Stimulated activated CD8-positive, alpha-beta memory T cell treated with anti-CD3 and anti-CD28 coated beads, Interleukin-7, amount 100 ng/mL, for 24 hours (primary cell): ENCODE data around the gene FOXF1.

Source experiments
- DNase-seq: peaks from one replicate; pipeline ENCODE4 v3.0.0-alpha.2; 2020; ENCODE audit warnings: low read depth

FOXF1 gene

DNA sequence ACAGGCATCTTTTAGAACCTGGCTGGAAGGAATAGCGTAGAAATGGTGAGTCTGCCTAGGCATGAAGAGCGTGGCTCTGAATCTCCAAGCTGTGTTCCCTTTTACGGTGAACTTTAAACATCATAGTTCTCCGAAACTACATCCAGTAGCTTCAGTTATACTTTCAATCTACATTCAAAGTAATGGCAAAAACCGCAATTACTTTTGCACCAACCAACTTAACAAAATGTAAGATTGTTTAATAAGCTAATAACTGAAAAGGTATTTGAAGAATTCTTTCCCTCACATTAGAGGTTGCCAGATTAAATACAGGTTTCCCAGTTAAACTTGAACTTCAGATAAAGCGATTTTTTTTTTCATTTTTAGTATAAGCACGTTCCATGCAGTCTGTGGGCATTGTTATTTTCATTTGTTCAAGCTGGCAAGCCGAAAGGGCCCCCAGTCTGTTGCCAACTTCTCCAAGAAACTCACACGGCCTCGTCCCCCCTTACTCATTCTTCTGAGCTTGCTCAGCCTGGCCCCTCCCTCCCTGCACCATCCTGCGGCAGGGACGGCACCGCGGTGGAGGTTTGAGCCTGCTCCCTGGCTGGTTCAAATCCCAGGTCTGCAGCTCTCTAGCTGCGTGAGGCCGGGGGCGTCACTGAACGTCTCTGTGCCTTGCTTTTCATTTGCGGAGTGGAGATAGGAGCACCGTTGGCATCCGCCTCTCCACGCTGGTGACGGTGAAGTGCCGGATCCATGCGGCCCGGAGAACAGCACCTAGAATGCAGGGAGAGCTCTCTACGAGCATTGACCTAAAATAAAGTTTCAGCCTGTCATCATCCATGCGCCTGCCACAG, 48.2 kb downstream of the FOXF1 start:
- no peak for DNase-seq

DNA sequence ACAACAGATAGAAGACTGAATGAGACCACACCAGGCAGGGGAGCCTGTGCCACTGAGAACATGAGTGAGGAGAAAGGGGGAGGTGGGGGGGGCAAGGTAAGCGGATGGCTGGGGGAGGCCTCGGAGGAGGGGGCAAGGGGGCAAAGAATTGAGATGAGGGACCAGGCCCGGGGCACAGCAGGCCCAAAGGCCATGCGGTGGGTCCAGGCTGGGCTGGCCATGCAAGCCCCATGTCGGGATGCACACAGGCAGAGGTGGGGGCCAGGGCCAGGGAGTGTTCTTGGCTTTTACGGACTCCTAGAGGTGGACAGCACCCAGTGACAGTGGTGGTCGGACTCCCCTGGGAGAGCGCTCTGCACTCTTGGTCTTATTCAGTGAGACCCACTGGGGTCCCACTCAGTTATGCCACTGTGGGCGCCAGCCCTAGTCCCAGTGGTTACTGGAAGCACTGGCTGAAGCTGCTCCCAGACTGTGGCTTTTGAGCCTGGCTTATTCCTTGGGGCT, 49.5 kb downstream of the FOXF1 start:
- DNase-seq: no peak

GRCh38 chr16:86562356-86562755, 52.0 kb downstream of the FOXF1 start:
- no peak for DNase-seq

- DNase-seq: peak; percentile 80
These were observed 53.4 kb downstream of the FOXF1 start for GRCh38 chr16:86563469-86564345.
